SK-N-SH (cell line): Measurements from ENCODE around the gene GOLGA5. TPM values are rescaled to one million over a fixed set of nuclear protein-coding genes. Genes with fewer than 3 reads are reported as not detected.

ENCODE experiments used
- CTCF ChIA-PET: fragments of 300-600, 350-600 bp; formaldehyde crosslinking; extraction: SDS; loops from one replicate; lab custom pipeline; 2021; lab: Yijun Ruan, JAX
- POLR2A ChIA-PET: fragments of 350-600 bp; sonication (Branson Sonifier 250); formaldehyde crosslinking; extraction: SDS; loops from one replicate; lab custom pipeline; 2020; ENCODE audit warnings: antibody characterized with exemption, inconsistent platforms; lab: Yijun Ruan, JAX
- DNase-seq: peaks from one replicate; pipeline ENCODE4 v3.0.0; 2012
- H2AFZ ChIP-seq: fragments of 200-600 bp; sonication (generic); 2 replicates; pipeline ENCODE4 v1.8.1; 2016; ENCODE audit warnings: antibody characterized with exemption, mild to moderate bottlenecking, low read depth
- H3F3A ChIP-seq: fragments of 200-600 bp; sonication (generic); replicated peaks from 2 replicates; pipeline ENCODE3; 2016; ENCODE audit warnings: antibody characterized with exemption, mild to moderate bottlenecking; ENCODE audit not compliant: insufficient read depth
- H3K27ac ChIP-seq, 2 experiments: fragments of 200-500 bp in 1 of 2; fragments of 200-600 bp in 1 of 2; sonication (Bioruptor generic) in 1 of 2; sonication (generic), shearing (Covaris generic) in 1 of 2; 2 replicates each; pipeline versions ENCODE4 v1.5.1 to v1.6.1; 2014 to 2016; ENCODE audit warnings: low read depth in 2 of 2, inconsistent platforms in 1 of 2, low read length in 1 of 2, mild to moderate bottlenecking in 1 of 2, mixed read lengths in 1 of 2
- H3K27me3 ChIP-seq: fragments of 200-600 bp; sonication (generic), shearing (Covaris generic); 2 replicates; pipeline ENCODE4 v1.6.1; 2016; ENCODE audit warnings: mixed run types; ENCODE audit not compliant: insufficient read depth
- H3K36me3 ChIP-seq, 2 experiments: fragments of 200-500 bp in 1 of 2; fragments of 200-600 bp in 1 of 2; sonication (Bioruptor generic) in 1 of 2; sonication (generic) in 1 of 2; replicated peaks in 1 of 2; 2 replicates each; pipeline versions ENCODE3 to v1.5.1; 2014 to 2016; ENCODE audit warnings: low read length in 1 of 2, mild to moderate bottlenecking in 1 of 2; ENCODE audit not compliant: insufficient read depth in 2 of 2, control insufficient read depth in 1 of 2
- H3K4me1 ChIP-seq, 2 experiments: fragments of 200-500 bp in 1 of 2; fragments of 200-600 bp in 1 of 2; sonication (Bioruptor generic) in 1 of 2; sonication (generic), shearing (Covaris generic) in 1 of 2; 2 replicates each; pipeline versions ENCODE4 v1.5.1 to v1.6.1; 2014 to 2016; ENCODE audit warnings: low read depth in 1 of 2, low read length in 1 of 2, mixed run types in 1 of 2; ENCODE audit not compliant: insufficient read depth in 2 of 2, control insufficient read depth in 1 of 2
- H3K4me2 ChIP-seq: fragments of 200-600 bp; sonication (generic), shearing (Covaris generic); 2 replicates; pipeline ENCODE4 v1.6.1; 2017; ENCODE audit warnings: mixed run types
- H3K4me3 ChIP-seq, 2 experiments: fragments of 200-500 bp in 1 of 2; fragments of 200-600 bp in 1 of 2; sonication (Bioruptor generic) in 1 of 2; sonication (generic), shearing (Covaris generic) in 1 of 2; 2 replicates each; pipeline versions ENCODE4 v1.5.1 to v1.8.1; 2014 to 2016; ENCODE audit warnings: low read depth in 2 of 2, inconsistent platforms in 1 of 2, low read length in 1 of 2, mild to moderate bottlenecking in 1 of 2, mixed read lengths in 1 of 2, moderate library complexity in 1 of 2
- H3K79me2 ChIP-seq: fragments of 200-600 bp; sonication (generic); 2 replicates; pipeline ENCODE4 v1.8.1; 2017; ENCODE audit warnings: mild to moderate bottlenecking; ENCODE audit not compliant: insufficient read depth
- H3K9ac ChIP-seq: fragments of 200-600 bp; sonication (generic); 2 replicates; pipeline ENCODE4 v1.6.1; 2017; ENCODE audit warnings: mixed run types
- H3K9me2 ChIP-seq: fragments of 200-600 bp; sonication (generic); 2 replicates; pipeline ENCODE4 v1.6.1; 2017; ENCODE audit warnings: mixed run types
- H3K9me3 ChIP-seq: fragments of 200-600 bp; sonication (generic); 2 replicates; pipeline ENCODE4 v1.6.1; 2017; ENCODE audit warnings: mixed run types, mild to moderate bottlenecking, moderate library complexity
- H4K20me1 ChIP-seq: fragments of 200-600 bp; sonication (generic); 2 replicates; pipeline ENCODE4 v1.6.1; 2017; ENCODE audit warnings: mild to moderate bottlenecking, mixed run types; ENCODE audit not compliant: insufficient read depth
- EZH2phosphoT487 ChIP-seq: fragments of 200-600 bp; sonication (generic); IDR thresholded peaks from 2 replicates; pipeline ENCODE4 v1.6.1; 2017; ENCODE audit warnings: low read depth, mixed run types, mild to moderate bottlenecking, antibody characterized with exemption, moderate library complexity, borderline replicate concordance
- GATA2 ChIP-seq: sonication (generic); formaldehyde crosslinking; IDR thresholded peaks from 2 replicates; pipeline ENCODE4 v1.5.0; 2020; ENCODE audit warnings: mild to moderate bottlenecking, missing genetic modification reagents
- JUND ChIP-seq: IDR thresholded peaks from 2 replicates; pipeline ENCODE4 v1.4.0; 2012
- POLR2AphosphoS5 ChIP-seq: IDR thresholded peaks from 2 replicates; pipeline ENCODE4 v1.6.1; 2012; ENCODE audit warnings: low read depth, low read length
- RFX5 ChIP-seq: IDR thresholded peaks from 2 replicates; pipeline ENCODE4 v1.6.1; 2012; ENCODE audit warnings: mild to moderate bottlenecking, improper control_type of control experiment, low read length
- SIN3A ChIP-seq: IDR thresholded peaks from 2 replicates; pipeline ENCODE4 v1.6.1; 2012; ENCODE audit warnings: low read depth, mild to moderate bottlenecking, low read length, moderate library complexity, borderline replicate concordance
- ZBTB33 ChIP-seq: IDR thresholded peaks from 2 replicates; pipeline ENCODE4 v1.4.0; 2012; ENCODE audit warnings: low read depth, borderline replicate concordance
- WGBS: methylation state at CpG from one replicate; pipeline ENCODE4 v1.1.6; 2017; ENCODE audit warnings: low lambda C conversion rate; 5-methylcytosine and 5-hydroxymethylcytosine counted together
- polyA plus RNA-seq, 3 experiments: library from polyadenylated mRNA; depleted of rRNA; stranded (reverse); fragments of >200 nt; gene quantifications; 2 replicates each; pipeline ENCODE4 v1.2.3, GENCODE V29; 2012
- TF ChIP-seq, protein P1 (sequence below): fragments of 200-600 bp; sonication (generic); IDR thresholded peaks from 2 replicates; pipeline ENCODE4 v1.6.1; 2017; ENCODE audit warnings: antibody characterized with exemption, mild to moderate bottlenecking, moderate library complexity
- TF ChIP-seq, protein P2 (sequence below): IDR thresholded peaks from 2 replicates; pipeline ENCODE4 v1.4.0; 2012; ENCODE audit warnings: low read depth, borderline replicate concordance
- TF ChIP-seq, protein P3 (sequence below): fragments of 150-350 bp; IDR thresholded peaks from 2 replicates; pipeline ENCODE4 v1.6.1; 2017; ENCODE audit warnings: antibody characterized with exemption, low read length, low read depth, borderline replicate concordance

The GOLGA5 gene
- polyA plus RNA-seq, 1 of the 3 experiments (the other 2 are of a cell fraction), result 25.6 TPM

DNA sequence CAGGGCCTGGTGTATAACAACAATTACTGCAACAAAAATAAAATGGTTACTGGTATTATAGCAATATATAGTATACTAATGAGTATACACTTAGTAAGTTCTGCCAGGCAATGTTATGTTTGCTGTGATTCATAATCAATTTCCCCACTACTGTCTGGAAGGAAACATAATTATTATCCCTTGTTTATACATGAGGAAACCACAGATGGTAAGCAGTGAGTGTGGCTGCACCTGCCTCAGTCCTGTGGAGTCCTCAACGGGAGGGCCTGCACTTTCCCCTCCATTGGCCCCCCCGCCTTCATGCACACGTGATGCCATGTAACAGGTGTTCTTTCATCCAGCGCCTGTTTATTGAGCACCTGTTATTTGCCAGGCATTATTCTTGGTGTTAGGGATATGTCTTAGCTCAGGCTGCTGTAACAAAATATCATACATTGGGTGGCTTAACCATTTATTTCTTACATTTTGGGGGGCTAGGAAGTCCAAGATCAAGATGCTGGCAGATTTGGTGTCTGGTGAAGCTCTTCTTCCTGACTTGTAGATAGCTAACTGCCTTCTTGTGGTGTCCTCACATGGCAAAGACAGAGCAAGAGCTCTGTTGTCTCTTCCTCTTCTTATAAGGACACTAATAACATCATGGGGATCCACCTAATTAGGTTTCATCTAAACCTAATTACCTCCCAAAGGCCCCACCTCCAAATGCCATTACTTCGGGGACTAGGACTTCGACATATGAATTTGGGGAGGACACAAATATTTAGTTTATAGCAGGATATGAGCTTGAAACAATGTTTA, 69.4 kb downstream of the GOLGA5 start:
- Histone ChIP-seq H3K36me3 (no peaks in the 10 kb centered on the region), H3K27ac (no peak overlapping the region), H3K4me1 (peaks cover 0 to 12% of the 10 kb centered on the region in 2 experiments; a peak in 1 of 4 replicates), H3K4me2 (no peak overlapping the region), H4K20me1 (no peaks in the 10 kb centered on the region), H3K4me3 (no peak overlapping the region), H3K9ac (no peak overlapping the region), H3K9me2 (no peaks in the 10 kb centered on the region), H3F3A (no peaks in the 10 kb centered on the region), H3K27me3 (no peaks in the 10 kb centered on the region), H2AFZ (no peak overlapping the region), H3K79me2 (no peaks in the 10 kb centered on the region), H3K9me3 (no peaks in the 10 kb centered on the region)
- POLR2A ChIA-PET, result no interaction called here
- 27% methylated on average over 6 of the region's 6 CpGs for WGBS
- no peak for TF ChIP-seq POLR2AphosphoS5
- TF ChIP-seq SIN3A, result no peak
- TF ChIP-seq ZBTB33, result no peak
- TF ChIP-seq EZH2phosphoT487, result no peak
- no peak for TF ChIP-seq RFX5
- TF ChIP-seq GATA2 (CRISPR knock-in tag), result no peak
- CTCF ChIA-PET, result interaction anchor here (0.7 to 0.9 kb wide), 2 partner anchors 14 to 17 kb away, joined by 3 read pairs; no protein-coding TSS in a partner anchor
- no peak for DNase-seq

DNA sequence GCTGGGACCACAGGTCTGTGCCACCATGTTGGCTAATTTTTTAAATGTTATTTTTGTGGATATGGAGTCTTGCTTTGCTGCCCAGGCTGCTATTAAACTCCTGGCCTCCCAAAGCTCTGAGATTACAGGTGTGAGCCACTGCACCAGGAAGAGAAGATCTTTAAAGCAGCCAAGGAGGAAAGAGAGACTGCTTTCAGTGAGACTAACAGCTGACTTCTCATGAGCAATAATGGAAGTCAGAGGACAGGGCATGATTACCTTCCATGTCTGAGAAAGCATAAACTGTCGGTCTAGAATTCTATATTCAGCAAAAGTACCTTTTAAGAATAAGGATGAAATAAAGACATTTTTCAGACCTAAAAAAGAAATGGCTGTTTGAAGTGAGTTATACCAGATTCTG, 71.6 kb downstream of the GOLGA5 start:
- no peak for DNase-seq
- POLR2A ChIA-PET, result interaction anchor here (0.8 kb wide), 1 partner anchor 56 kb away, joined by 3 read pairs; no protein-coding TSS in a partner anchor
- CTCF ChIA-PET, result interaction anchor here (0.7 to 1.0 kb wide), 2 partner anchors 11 to 86 kb away, joined by 3 read pairs; no protein-coding TSS in a partner anchor
- H3K4me3 ChIP-seq, result no peak overlapping the region
- WGBS, result 29% methylated on average over 1 of the region's 1 CpG
- no peak overlapping the region for H2AFZ ChIP-seq
- H3K4me1 ChIP-seq, result peaks cover 0 to 12% of the 10 kb centered on the region in 2 experiments; a peak in 1 of 4 replicates
- H3K9me3 ChIP-seq, result no peaks in the 10 kb centered on the region
- no peaks in the 10 kb centered on the region for H3K79me2 ChIP-seq
- H3K27ac ChIP-seq, result no peak overlapping the region
- TF ChIP-seq JUND (no peak), RFX5 (no peak)
- TF ChIP-seq, protein P1, sequence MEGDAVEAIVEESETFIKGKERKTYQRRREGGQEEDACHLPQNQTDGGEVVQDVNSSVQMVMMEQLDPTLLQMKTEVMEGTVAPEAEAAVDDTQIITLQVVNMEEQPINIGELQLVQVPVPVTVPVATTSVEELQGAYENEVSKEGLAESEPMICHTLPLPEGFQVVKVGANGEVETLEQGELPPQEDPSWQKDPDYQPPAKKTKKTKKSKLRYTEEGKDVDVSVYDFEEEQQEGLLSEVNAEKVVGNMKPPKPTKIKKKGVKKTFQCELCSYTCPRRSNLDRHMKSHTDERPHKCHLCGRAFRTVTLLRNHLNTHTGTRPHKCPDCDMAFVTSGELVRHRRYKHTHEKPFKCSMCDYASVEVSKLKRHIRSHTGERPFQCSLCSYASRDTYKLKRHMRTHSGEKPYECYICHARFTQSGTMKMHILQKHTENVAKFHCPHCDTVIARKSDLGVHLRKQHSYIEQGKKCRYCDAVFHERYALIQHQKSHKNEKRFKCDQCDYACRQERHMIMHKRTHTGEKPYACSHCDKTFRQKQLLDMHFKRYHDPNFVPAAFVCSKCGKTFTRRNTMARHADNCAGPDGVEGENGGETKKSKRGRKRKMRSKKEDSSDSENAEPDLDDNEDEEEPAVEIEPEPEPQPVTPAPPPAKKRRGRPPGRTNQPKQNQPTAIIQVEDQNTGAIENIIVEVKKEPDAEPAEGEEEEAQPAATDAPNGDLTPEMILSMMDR, result no peak
- TF ChIP-seq, protein P2, sequence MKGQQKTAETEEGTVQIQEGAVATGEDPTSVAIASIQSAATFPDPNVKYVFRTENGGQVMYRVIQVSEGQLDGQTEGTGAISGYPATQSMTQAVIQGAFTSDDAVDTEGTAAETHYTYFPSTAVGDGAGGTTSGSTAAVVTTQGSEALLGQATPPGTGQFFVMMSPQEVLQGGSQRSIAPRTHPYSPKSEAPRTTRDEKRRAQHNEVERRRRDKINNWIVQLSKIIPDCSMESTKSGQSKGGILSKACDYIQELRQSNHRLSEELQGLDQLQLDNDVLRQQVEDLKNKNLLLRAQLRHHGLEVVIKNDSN, result no peak
- TF ChIP-seq, protein P3, sequence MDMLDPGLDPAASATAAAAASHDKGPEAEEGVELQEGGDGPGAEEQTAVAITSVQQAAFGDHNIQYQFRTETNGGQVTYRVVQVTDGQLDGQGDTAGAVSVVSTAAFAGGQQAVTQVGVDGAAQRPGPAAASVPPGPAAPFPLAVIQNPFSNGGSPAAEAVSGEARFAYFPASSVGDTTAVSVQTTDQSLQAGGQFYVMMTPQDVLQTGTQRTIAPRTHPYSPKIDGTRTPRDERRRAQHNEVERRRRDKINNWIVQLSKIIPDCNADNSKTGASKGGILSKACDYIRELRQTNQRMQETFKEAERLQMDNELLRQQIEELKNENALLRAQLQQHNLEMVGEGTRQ, result no peak
- TF ChIP-seq, all 33 proteins: peak for 0
- Histone ChIP-seq H3F3A (no peaks in the 10 kb centered on the region), H4K20me1 (no peaks in the 10 kb centered on the region), H3K4me2 (no peak overlapping the region), H3K27me3 (no peaks in the 10 kb centered on the region), H3K36me3 (no peaks in the 10 kb centered on the region), H3K9ac (no peak overlapping the region), H3K9me2 (no peaks in the 10 kb centered on the region)
